D721Med (cell line): Measurements from ENCODE around the gene CHST15.

Experiments
- DNase-seq: peaks from one replicate; pipeline ENCODE4 v3.0.0; 2011; ENCODE audit warnings: low spot score; ENCODE audit not compliant: insufficient read length
- FAIRE-seq: peaks from 2 replicates; lab custom pipeline; 2011; peaks lifted over from hg19 to GRCh38; lab: Jason Lieb, UNC
- CTCF ChIP-seq: IDR thresholded peaks from 2 replicates; pipeline ENCODE4 v1.5.1; 2012; ENCODE audit warnings: mild to moderate bottlenecking, control low read depth; ENCODE audit not compliant: insufficient read depth; ENCODE audit errors: missing control alignments

CHST15 gene

GRCh38 chr10:124124123-124124768 lies 30.8 kb upstream of the CHST15 start:
- DNase-seq (no peak), FAIRE-seq (no peak)
- no peak for TF ChIP-seq CTCF

DNA sequence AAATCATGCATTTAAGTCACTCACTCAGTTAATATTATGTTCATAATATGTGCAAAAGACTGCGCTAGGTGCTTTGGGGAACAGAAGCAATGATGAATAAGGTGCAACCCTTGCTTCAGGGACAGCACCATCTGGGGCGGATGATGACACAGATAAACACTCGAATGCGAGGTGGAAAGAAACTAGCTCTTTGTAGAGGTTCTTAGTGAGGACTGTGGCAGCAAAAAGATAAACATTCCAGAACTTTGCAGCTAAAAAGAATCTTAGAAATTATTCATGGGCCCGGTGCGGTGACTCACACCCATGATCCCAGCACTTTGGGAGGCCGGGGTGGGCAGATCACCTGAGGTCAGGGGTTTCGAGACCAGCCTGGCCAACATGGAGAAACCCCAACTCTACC lies 29.8 kb upstream of the CHST15 start:
- no peak for FAIRE-seq
- DNase-seq = no peak
- no peak for TF ChIP-seq CTCF

GRCh38 chr10:124122211-124122610 lies 28.8 kb upstream of the CHST15 start:
- no peak for TF ChIP-seq CTCF
- DNase-seq (no peak), FAIRE-seq (no peak)

DNA sequence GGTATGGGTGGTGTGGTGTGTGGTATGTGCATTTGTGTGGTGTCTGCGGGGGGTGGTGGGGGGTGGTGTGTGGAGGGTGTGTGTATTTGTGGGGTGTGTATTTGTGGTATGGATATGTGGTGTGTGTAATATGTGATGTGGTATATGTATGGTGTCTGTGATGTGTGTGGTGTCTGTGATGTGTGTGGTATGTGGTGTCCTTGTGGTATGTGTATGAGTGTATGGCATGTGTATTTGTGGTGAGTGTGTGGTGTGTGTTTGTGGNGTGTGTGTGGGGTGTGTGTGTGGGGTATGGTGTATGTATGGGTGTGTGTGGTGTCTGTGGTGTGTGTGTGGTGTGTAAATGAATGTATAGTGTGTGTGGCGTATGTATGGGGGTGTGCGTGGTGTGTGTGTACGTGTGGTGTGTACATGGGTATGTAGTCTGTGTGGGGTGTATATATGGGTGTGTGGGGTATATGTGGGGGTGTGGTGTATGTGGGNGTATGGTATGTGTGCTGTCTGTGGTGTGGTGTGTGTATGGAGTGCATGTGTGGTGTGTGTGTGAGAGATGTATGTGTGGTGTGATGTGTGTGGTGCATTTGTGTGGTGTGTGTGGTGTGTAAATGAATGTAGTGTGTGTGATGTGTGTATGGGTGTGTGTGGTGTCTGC lies 27.1 kb upstream of the CHST15 start:
- TF ChIP-seq CTCF = no peak
- no peak for DNase-seq
- no peak for FAIRE-seq

DNA sequence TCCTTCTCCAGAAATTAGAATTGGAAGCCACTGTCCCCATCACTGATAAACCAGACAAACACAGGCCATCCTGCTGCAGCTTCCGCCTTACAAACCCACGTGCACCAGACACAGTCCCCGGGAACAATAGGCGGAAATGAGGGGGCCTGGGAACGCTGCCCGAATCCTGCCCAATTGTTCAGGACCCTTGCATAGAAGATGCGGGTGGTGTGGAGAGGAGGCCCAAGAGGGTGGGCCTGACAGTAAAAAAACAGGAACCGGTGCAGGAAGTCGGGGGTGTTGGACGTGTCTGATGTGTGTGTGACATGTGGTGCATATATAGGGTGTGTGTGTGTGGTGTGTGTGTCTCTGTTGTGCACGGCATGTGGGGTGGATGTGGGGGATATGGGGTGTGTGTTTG lies 26.5 kb upstream of the CHST15 start:
- DNase-seq = no peak
- no peak for FAIRE-seq
- no peak for TF ChIP-seq CTCF

DNA sequence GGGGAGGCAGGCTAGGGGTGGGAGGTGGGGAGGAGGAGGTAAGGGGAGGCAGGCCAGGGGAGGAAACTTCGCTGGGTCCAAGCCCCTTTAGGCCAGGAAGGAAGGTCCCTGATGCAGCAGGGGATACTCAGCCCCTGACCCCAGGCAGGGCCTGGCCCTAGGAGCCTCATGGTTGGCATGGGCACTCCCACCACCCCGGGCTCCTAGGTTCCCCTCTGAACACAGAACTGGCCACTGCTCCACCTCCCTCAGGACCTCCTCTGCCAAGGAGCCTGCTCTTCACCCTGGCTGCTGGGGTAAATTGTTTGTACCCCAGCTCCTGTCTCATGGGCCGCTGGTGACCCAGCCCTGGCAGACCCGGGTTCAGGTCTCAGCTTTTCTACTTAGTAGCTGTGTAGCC lies 25.8 kb upstream of the CHST15 start:
- no peak for TF ChIP-seq CTCF
- DNase-seq (no peak), FAIRE-seq (no peak)

GRCh38 chr10:124117833-124118232 lies 24.4 kb upstream of the CHST15 start:
- FAIRE-seq (no peak), DNase-seq (no peak)
- TF ChIP-seq CTCF = no peak
